Endothelial cell of umbilical vein (primary cell): Measurements from ENCODE around the gene TACR1. TPM values are rescaled to one million over a fixed set of nuclear protein-coding genes. Genes with fewer than 3 reads are reported as not detected.

Source experiments
- BruUV-seq: library from RNA; stranded (reverse); fragments of 400-500 nt; replicated peaks from 2 replicates; lab custom pipeline; 2021; lab: Mats Ljungman, UMichigan
- CTCF ChIA-PET: fragments of 300-600, 350-600 bp; sonication (Branson Sonifier 250); formaldehyde crosslinking; loops from one replicate; lab custom pipeline; 2021; ENCODE audit warnings: antibody characterized with exemption, inconsistent platforms; lab: Charles Lee
- POLR2A ChIA-PET: fragments of 300-600, 350-600 bp; sonication (Branson Sonifier 250); formaldehyde crosslinking; loops from one replicate; lab custom pipeline; 2021; ENCODE audit warnings: antibody characterized with exemption, inconsistent platforms; lab: Charles Lee
- DNase-seq: peaks from one replicate; pipeline ENCODE4 v3.0.0-alpha.2; 2011; ENCODE audit warnings: low read depth, low spot score
- FAIRE-seq: peaks from 2 replicates; lab custom pipeline; 2011; peaks lifted over from hg19 to GRCh38; lab: Jason Lieb, UNC
- H2AFZ ChIP-seq: 2 replicates; pipeline ENCODE4 v1.6.0; 2012; ENCODE audit warnings: low read depth, low read length, control low read depth, inconsistent platforms
- H3K27ac ChIP-seq: 2 replicates; pipeline ENCODE4 v1.5.1; 2011; ENCODE audit warnings: low read depth, mild to moderate bottlenecking, control low read depth, low read length, moderate library complexity; ENCODE audit not compliant: insufficient read depth
- H3K27me3 ChIP-seq, 2 experiments: 2 replicates each; pipeline versions ENCODE4 v1.6.0 to v1.6.1; 2011; ENCODE audit warnings: low read length in 2 of 2, mixed read lengths in 1 of 2; ENCODE audit not compliant: control insufficient read depth in 2 of 2, insufficient read depth in 2 of 2
- H3K36me3 ChIP-seq, 2 experiments: 2 replicates in 1 of 2; 3 replicates in 1 of 2; pipeline ENCODE4 v1.5.1; 2011; ENCODE audit warnings: low read length in 2 of 2, mild to moderate bottlenecking in 1 of 2, moderate library complexity in 1 of 2; ENCODE audit not compliant: control insufficient read depth in 2 of 2, insufficient read depth in 2 of 2; ENCODE audit errors: extremely low read depth in 1 of 2
- H3K4me1 ChIP-seq: 3 replicates; pipeline ENCODE4 v1.5.1; 2011; ENCODE audit warnings: mild to moderate bottlenecking, low read length; ENCODE audit not compliant: control insufficient read depth, insufficient read depth; ENCODE audit errors: extremely low read depth
- H3K4me2 ChIP-seq: 2 replicates; pipeline ENCODE4 v1.6.1; 2011; ENCODE audit warnings: low read length, control low read depth, mixed read lengths; ENCODE audit not compliant: insufficient read depth
- H3K4me3 ChIP-seq, 3 experiments: fragments of 200-600 bp in 1 of 3; sonication (generic), shearing (Covaris generic) in 1 of 3; replicated peaks in 1 of 3; 2 replicates each; pipeline ENCODE4 v1.5.1; 2011 to 2016; ENCODE audit warnings: control low read depth in 3 of 3, low read length in 3 of 3, mild to moderate bottlenecking in 2 of 3, inconsistent platforms in 1 of 3, low read depth in 1 of 3, moderate library complexity in 1 of 3; ENCODE audit not compliant: insufficient read depth in 1 of 3
- H3K79me2 ChIP-seq: 2 replicates; pipeline ENCODE4 v1.6.0; 2012; ENCODE audit warnings: low read length, inconsistent platforms; ENCODE audit not compliant: control insufficient read depth, insufficient read depth
- H3K9ac ChIP-seq: replicated peaks from 2 replicates; pipeline ENCODE3; 2011; ENCODE audit warnings: low read length, control low read depth; ENCODE audit not compliant: insufficient read depth; ENCODE audit errors: extremely low read depth
- H3K9me1 ChIP-seq: replicated peaks from 3 replicates; pipeline ENCODE4 v1.6.0; 2011; ENCODE audit warnings: mild to moderate bottlenecking, low read length; ENCODE audit not compliant: control insufficient read depth, insufficient read depth; ENCODE audit errors: extremely low read depth
- H3K9me3 ChIP-seq: replicated peaks from 2 replicates; pipeline ENCODE4 v1.5.1; 2012; ENCODE audit warnings: low read length, inconsistent platforms; ENCODE audit not compliant: control insufficient read depth, insufficient read depth
- H4K20me1 ChIP-seq: replicated peaks from 2 replicates; pipeline ENCODE3; 2011; ENCODE audit warnings: mild to moderate bottlenecking, low read length; ENCODE audit not compliant: control insufficient read depth, insufficient read depth; ENCODE audit errors: extremely low read depth
- EZH2 ChIP-seq: IDR thresholded peaks from 2 replicates; pipeline ENCODE4 v1.6.1; 2012; ENCODE audit warnings: borderline replicate concordance, low read depth, mild to moderate bottlenecking, moderate library complexity, low read length, inconsistent platforms; ENCODE audit not compliant: severe bottlenecking
- FOS ChIP-seq: IDR thresholded peaks from 2 replicates; pipeline ENCODE4 v1.6.1; 2011; ENCODE audit warnings: mild to moderate bottlenecking, low read length, moderate library complexity, borderline replicate concordance; ENCODE audit not compliant: insufficient read depth
- GATA2 ChIP-seq: IDR thresholded peaks from 2 replicates; pipeline ENCODE4 v1.7.0; 2011; ENCODE audit warnings: low read depth, mild to moderate bottlenecking, moderate library complexity, mixed read lengths, low read length; ENCODE audit not compliant: insufficient read length, insufficient read depth
- JUN ChIP-seq: IDR thresholded peaks from 2 replicates; pipeline ENCODE4 v1.6.1; 2011; ENCODE audit warnings: borderline replicate concordance, low read depth; ENCODE audit not compliant: insufficient read length, insufficient read depth
- MAX ChIP-seq: IDR thresholded peaks from 2 replicates; pipeline ENCODE4 v1.6.1; 2011; ENCODE audit not compliant: insufficient read depth, insufficient read length
- MYC ChIP-seq: IDR thresholded peaks from one replicate; pipeline ENCODE4 v1.6.1; 2011; ENCODE audit warnings: mild to moderate bottlenecking, low read depth, low read length
- POLR2A ChIP-seq: IDR thresholded peaks from 2 replicates; pipeline ENCODE4 v1.6.1; 2012; ENCODE audit warnings: low read depth, mild to moderate bottlenecking, control low read depth, low read length
- POLR2AphosphoS5 ChIP-seq: IDR thresholded peaks from 2 replicates; pipeline ENCODE4 v1.6.1; 2012; ENCODE audit warnings: low read depth, mild to moderate bottlenecking, control low read depth, low read length, moderate library complexity; ENCODE audit not compliant: insufficient read depth
- dilution Hi-C: fragments of 300-500 bp; cut with MboI; formaldehyde crosslinking; loops from one replicate; pipeline ENCODE4 v1.15.0; 2019; ENCODE audit warnings: low sequenced_read_pairs; ENCODE audit not compliant: extremely low pct_ligation_motif_present
- intact Hi-C: fragments of 100-400 bp; cut with micrococcal nuclease; formaldehyde crosslinking; loops from one replicate; pipeline ENCODE4 v1.10.0; 2022
- polyA plus RNA-seq, 4 experiments: library from polyadenylated mRNA; depleted of rRNA in 3 of 4; stranded (reverse) in 3 of 4; unstranded in 1 of 4; fragments of >200 nt; gene quantifications; 2 replicates each; pipeline versions ENCODE4 v1.2.1 to v1.2.3, GENCODE V29; 2011 to 2012; ENCODE audit warnings: missing spikeins in 1 of 4
- total RNA-seq: library from RNA; stranded (reverse); gene quantifications from 2 replicates; pipeline ENCODE4 v1.2.3, GENCODE V29; 2021

Gene TACR1
- total and polyA plus RNA-seq, 2 donors (not counting 3 experiments of a cell fraction or from before 2014, with no cell fraction given), result not detected

DNA sequence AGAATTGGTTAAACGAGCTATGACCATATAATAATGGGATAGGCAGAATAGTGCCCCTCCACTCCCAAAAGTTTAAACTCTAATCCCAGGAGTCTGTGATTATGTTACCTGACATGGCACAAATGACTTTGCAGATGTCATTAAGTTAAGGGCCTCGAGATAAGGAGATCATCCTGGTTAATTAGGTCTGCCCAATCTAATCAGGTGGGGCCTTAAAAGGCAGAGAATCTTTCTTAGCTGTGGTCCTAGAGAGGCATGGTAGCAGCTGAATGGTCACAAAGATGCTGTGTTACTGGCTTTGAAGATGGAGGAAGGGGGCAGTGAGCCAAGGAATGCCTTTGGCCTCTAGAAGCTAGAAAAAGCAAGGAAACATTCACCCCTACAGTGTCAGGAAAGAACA is 31.1 kb downstream of the TACR1 start:
- TF ChIP-seq GATA2 (no peak), FOS (no peak), JUN (no peak)
- dilution Hi-C loops, result no loop called here
- POLR2A ChIA-PET, result no interaction called here

GRCh38 chr2:75166491-75166890 is 32.8 kb downstream of the TACR1 start:
- DNase-seq (no peak), FAIRE-seq (no peak)
- TF ChIP-seq JUN, result no peak
- TF ChIP-seq MYC, result no peak
- no peak for TF ChIP-seq POLR2AphosphoS5
- TF ChIP-seq EZH2, result no peak
- no peak for TF ChIP-seq POLR2A
- TF ChIP-seq GATA2, result no peak
- TF ChIP-seq MAX, result no peak
- TF ChIP-seq FOS, result no peak
- Histone ChIP-seq H3K4me3 (no peak overlapping the region), H3K79me2 (no peaks in the 10 kb centered on the region), H3K4me1 (no peaks in the 10 kb centered on the region), H3K9me3 (no peaks in the 10 kb centered on the region), H4K20me1 (no peaks in the 10 kb centered on the region), H3K9me1 (no peaks in the 10 kb centered on the region), H3K9ac (no peak overlapping the region), H3K4me2 (no peak overlapping the region), H3K27me3 (peaks cover 0 to 2% of the 10 kb centered on the region in 2 experiments), H2AFZ (no peak overlapping the region), H3K36me3 (no peaks in the 10 kb centered on the region), H3K27ac (no peak overlapping the region)
- dilution Hi-C loops, result no loop called here
- ChIA-PET POLR2A (no interaction called here), CTCF (no interaction called here)
- no TSS peak for BruUV-seq
- intact Hi-C loops, result no loop called here

More for the DNA sequence above, 31.1 kb downstream of the TACR1 start:
- Histone ChIP-seq H2AFZ (no peak overlapping the region), H3K9me1 (no peaks in the 10 kb centered on the region), H3K27ac (no peak overlapping the region), H3K9ac (no peak overlapping the region), H3K79me2 (no peaks in the 10 kb centered on the region), H3K27me3 (peaks cover 0 to 2% of the 10 kb centered on the region in 2 experiments), H3K9me3 (no peaks in the 10 kb centered on the region), H3K4me3 (no peak overlapping the region), H3K4me1 (no peaks in the 10 kb centered on the region), H3K4me2 (no peak overlapping the region), H4K20me1 (no peaks in the 10 kb centered on the region), H3K36me3 (no peaks in the 10 kb centered on the region)
- CTCF ChIA-PET, result no interaction called here
- no peak for DNase-seq
- FAIRE-seq, result no peak
- no TSS peak for BruUV-seq
- intact Hi-C loops, result no loop called here
